Thymus (tissue), 11 donors: ENCODE results near the gene SFI1. TPM values are rescaled to one million over a fixed set of nuclear protein-coding genes. Genes with fewer than 3 reads are reported as not detected.

Source experiments
- DNase-seq, 9 donors: peaks; one replicate each; pipeline ENCODE4 v3.0.0-alpha.2; 2013; ENCODE audit warnings: low spot score in 9 of 9, low read depth in 6 of 9, missing footprints in 1 of 9
- H3K27ac ChIP-seq, 2 donors: one replicate each; pipeline ENCODE4 v1.5.1; 2013; ENCODE audit warnings: control low read depth in 1 of 2, low read depth in 1 of 2, low read length in 1 of 2, mild to moderate bottlenecking in 1 of 2, moderate library complexity in 1 of 2
- H3K27me3 ChIP-seq, 2 donors: one replicate each; pipeline ENCODE4 v1.5.1; 2013; ENCODE audit warnings: low read length in 1 of 2; ENCODE audit not compliant: control insufficient read depth in 2 of 2, insufficient read depth in 1 of 2
- H3K36me3 ChIP-seq, 2 donors: one replicate each; pipeline ENCODE4 v1.5.1; 2013; ENCODE audit warnings: low read length in 1 of 2, mild to moderate bottlenecking in 1 of 2, moderate library complexity in 1 of 2; ENCODE audit not compliant: control insufficient read depth in 2 of 2, insufficient read depth in 2 of 2
- H3K4me1 ChIP-seq, 2 donors: one replicate each; pipeline ENCODE4 v1.5.1; 2013; ENCODE audit warnings: low read length in 2 of 2; ENCODE audit not compliant: control insufficient read depth in 2 of 2, insufficient read depth in 2 of 2
- H3K4me3 ChIP-seq, 2 donors: one replicate each; pipeline ENCODE4 v1.5.1; 2013; ENCODE audit warnings: low read length in 2 of 2, control low read depth in 1 of 2, mild to moderate bottlenecking in 1 of 2
- H3K9me3 ChIP-seq, 2 donors: one replicate each; pipeline ENCODE4 v1.5.1; 2013; ENCODE audit warnings: low read length in 1 of 2, mild to moderate bottlenecking in 1 of 2; ENCODE audit not compliant: control insufficient read depth in 2 of 2, insufficient read depth in 1 of 2
- WGBS: extraction: QIAGEN DNeasy Blood & Tissue Kit; methylation state at CpG from one replicate; pipeline ENCODE4 v1.1.7; 2013; 5-methylcytosine and 5-hydroxymethylcytosine counted together
- polyA plus RNA-seq: library from polyadenylated mRNA; stranded (reverse); fragments of 200-250 nt; gene quantifications from one replicate; pipeline ENCODE4 v1.2.3, GENCODE V29; 2013
- total RNA-seq: library from RNA; stranded (reverse); fragments of 120-200 nt; gene quantifications from one replicate; pipeline ENCODE4 v1.2.4, GENCODE V29; 2013
- donor health status: healthy.

The SFI1 gene
- total and polyA plus RNA-seq, 2 donors: 21.6 to 116 TPM

- Histone ChIP-seq H3K36me3 (peaks cover 36 to 39% of the 10 kb centered on the region in 2 donors), H3K9me3 (no peaks in the 10 kb centered on the region)
- WGBS: 95% methylated on average over 5 of the region's 5 CpGs
These were observed 76.6 kb downstream of the SFI1 start for GRCh38 chr22:31572939-31573338.

GRCh38 chr22:31574055-31574670 lies 77.8 kb downstream of the SFI1 start:
- Histone ChIP-seq H3K36me3 (peaks cover 46 to 50% of the 10 kb centered on the region in 2 donors), H3K4me3 (no peak overlapping the region), H3K4me1 (no peaks in the 10 kb centered on the region), H3K27ac (no peak overlapping the region), H3K27me3 (no peaks in the 10 kb centered on the region), H3K9me3 (no peaks in the 10 kb centered on the region)
- WGBS: 97% methylated on average over 3 of the region's 3 CpGs
- DNase-seq: no peak

More at GRCh38 chr22:31572939-31573338, 76.6 kb downstream of the SFI1 start:
- DNase-seq: no peak
- no peak overlapping the region for H3K27ac ChIP-seq
- H3K4me1 ChIP-seq: no peaks in the 10 kb centered on the region
- no peaks in the 10 kb centered on the region for H3K27me3 ChIP-seq
- H3K4me3 ChIP-seq: no peak overlapping the region

- no peak for DNase-seq
- Histone ChIP-seq H3K9me3 (no peaks in the 10 kb centered on the region), H3K4me3 (no peak overlapping the region), H3K27me3 (no peaks in the 10 kb centered on the region), H3K27ac (no peak overlapping the region), H3K36me3 (peaks cover 53 to 54% of the 10 kb centered on the region in 2 donors), H3K4me1 (no peaks in the 10 kb centered on the region)
- WGBS: 98% methylated on average over 8 of the region's 8 CpGs
These were observed 78.9 kb downstream of the SFI1 start for GRCh38 chr22:31575190-31575589.

GRCh38 chr22:31577711-31578110 lies 81.4 kb downstream of the SFI1 start:
- no peak overlapping the region for H3K27ac ChIP-seq
- no peaks in the 10 kb centered on the region for H3K27me3 ChIP-seq
- peaks cover 44 to 48% of the 10 kb centered on the region in 2 donors for H3K36me3 ChIP-seq
- no peak overlapping the region for H3K4me3 ChIP-seq
- WGBS: 98% methylated on average over 5 of the region's 5 CpGs
- H3K9me3 ChIP-seq: no peaks in the 10 kb centered on the region
- DNase-seq: no peak
- H3K4me1 ChIP-seq: no peaks in the 10 kb centered on the region

GRCh38 chr22:31578171-31578570 lies 81.8 kb downstream of the SFI1 start:
- Histone ChIP-seq H3K4me3 (no peak overlapping the region), H3K9me3 (no peaks in the 10 kb centered on the region), H3K27ac (no peak overlapping the region), H3K27me3 (no peaks in the 10 kb centered on the region), H3K36me3 (peaks cover 40 to 44% of the 10 kb centered on the region in 2 donors), H3K4me1 (no peaks in the 10 kb centered on the region)
- 96% methylated on average over 5 of the region's 5 CpGs for WGBS
- no peak for DNase-seq

GRCh38 chr22:31579835-31580242 lies 83.5 kb downstream of the SFI1 start:
- 100% methylated on average over 1 of the region's 1 CpG for WGBS
- Histone ChIP-seq H3K4me3 (no peak overlapping the region), H3K27me3 (no peaks in the 10 kb centered on the region), H3K4me1 (no peaks in the 10 kb centered on the region), H3K9me3 (no peaks in the 10 kb centered on the region), H3K36me3 (peaks cover 43 to 50% of the 10 kb centered on the region in 2 donors), H3K27ac (no peak overlapping the region)
- DNase-seq: no peak

- Histone ChIP-seq H3K4me3 (no peak overlapping the region), H3K27ac (no peak overlapping the region), H3K4me1 (no peaks in the 10 kb centered on the region), H3K36me3 (peaks cover 35 to 55% of the 10 kb centered on the region in 2 donors), H3K9me3 (no peaks in the 10 kb centered on the region), H3K27me3 (no peaks in the 10 kb centered on the region)
- 100% methylated on average over 3 of the region's 3 CpGs for WGBS
- no peak for DNase-seq
These were observed 87.6 kb downstream of the SFI1 start for GRCh38 chr22:31583861-31584485.

GRCh38 chr22:31584804-31585160 lies 88.4 kb downstream of the SFI1 start:
- H3K27ac ChIP-seq: no peak overlapping the region

GRCh38 chr22:31585161-31585859 lies 89.0 kb downstream of the SFI1 start:
- Histone ChIP-seq H3K4me1 (no peaks in the 10 kb centered on the region), H3K4me3 (no peak overlapping the region), H3K9me3 (no peaks in the 10 kb centered on the region), H3K27me3 (no peaks in the 10 kb centered on the region), H3K36me3 (peaks cover 35 to 48% of the 10 kb centered on the region in 2 donors), H3K27ac (no peak overlapping the region)
- no peak for DNase-seq
- 97% methylated on average over 3 of the region's 3 CpGs for WGBS

More at GRCh38 chr22:31584804-31585160, 88.4 kb downstream of the SFI1 start:
- 95% methylated on average over 5 of the region's 5 CpGs for WGBS
- no peak overlapping the region for H3K4me3 ChIP-seq
- no peaks in the 10 kb centered on the region for H3K4me1 ChIP-seq
- DNase-seq: no peak
- H3K36me3 ChIP-seq: peaks cover 36 to 52% of the 10 kb centered on the region in 2 donors
- H3K27me3 ChIP-seq: no peaks in the 10 kb centered on the region
- no peaks in the 10 kb centered on the region for H3K9me3 ChIP-seq
